ENCODE data around the gene KRT26. TPM values are rescaled to one million over a fixed set of nuclear protein-coding genes. Genes with fewer than 3 reads are reported as not detected.

KRT26 gene
- total and polyA plus RNA-seq, 2 donors (not counting 1 experiment from before 2014, with no cell fraction given), result not detected

DNA sequence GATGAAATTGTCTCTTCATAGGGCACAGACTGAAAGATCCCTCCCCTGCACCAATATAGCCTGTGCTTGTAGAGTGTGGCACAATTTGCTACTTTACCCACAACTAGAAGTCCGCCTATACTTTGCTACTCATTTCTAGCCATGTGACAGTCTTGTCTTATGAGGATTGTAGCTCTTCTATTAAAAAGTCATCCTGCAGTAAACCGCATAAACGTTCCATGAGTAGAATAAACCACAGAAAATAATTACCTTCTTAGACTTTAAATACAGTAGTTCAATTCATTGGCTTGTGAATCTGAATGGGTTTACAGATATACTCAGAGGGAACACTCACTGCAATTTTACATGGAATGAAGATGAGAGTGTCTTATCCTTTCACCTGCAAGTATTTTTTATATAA, 6.0 kb upstream of the KRT26 start:
- H3K36me3 ChIP-seq (ENCODE audit: control insufficient read depth, insufficient read depth, low read length), result no peaks in the 10 kb centered on the region
- H3K4me2 ChIP-seq (ENCODE audit: extremely low read depth, insufficient read depth, low read length), result no peak overlapping the region
- no peaks in the 10 kb centered on the region for H3K79me2 ChIP-seq (ENCODE audit: control insufficient read depth, insufficient read depth, low read length)
- H4K20me1 ChIP-seq (ENCODE audit: control insufficient read depth, extremely low read depth, insufficient read depth, low read length), result no peaks in the 10 kb centered on the region
- no peak overlapping the region for H3K4me3 ChIP-seq (replicated peaks in 1 of 4; ENCODE audit: control extremely low read depth in 1 of 4, insufficient read depth in 1 of 4, low read depth in 3 of 4, low read length in 4 of 4)
- no peak for TF ChIP-seq EZH2 (IDR thresholded peaks at IDR 0.05; ENCODE audit: low read length, missing control alignments)
- TF ChIP-seq CTCF (conservative IDR thresholded peaks at IDR 0.05 in 1 of 2, IDR thresholded peaks at IDR 0.05 in 1 of 2; ENCODE audit: low read depth in 1 of 2, low read length in 2 of 2), result no peak
- DNase-seq (ENCODE audit: low read depth in 2 of 2), result no peak
- H3K9me3 ChIP-seq (ENCODE audit: control insufficient read depth, insufficient read depth, low read depth, low read length), result no peaks in the 10 kb centered on the region
- no peak overlapping the region for H3K27ac ChIP-seq (ENCODE audit: insufficient read depth, low read length)
- H3K9ac ChIP-seq (ENCODE audit: insufficient read depth, low read length), result no peak overlapping the region
- no peak overlapping the region for H2AFZ ChIP-seq (ENCODE audit: low read length)
- H3K4me1 ChIP-seq (ENCODE audit: control insufficient read depth, extremely low read depth, insufficient read depth, low read length), result no peaks in the 10 kb centered on the region
- H3K27me3 ChIP-seq (ENCODE audit: control insufficient read depth, insufficient read depth, low read length), result peaks cover 20% of the 10 kb centered on the region

- no peak overlapping the region for H3K27ac ChIP-seq (ENCODE audit: insufficient read depth, low read length)
- no peak overlapping the region for H3K4me2 ChIP-seq (ENCODE audit: extremely low read depth, insufficient read depth, low read length)
- no peak overlapping the region for H3K9ac ChIP-seq (ENCODE audit: insufficient read depth, low read length)
- no peak overlapping the region for H2AFZ ChIP-seq (ENCODE audit: low read length)
- no peaks in the 10 kb centered on the region for H4K20me1 ChIP-seq (ENCODE audit: control insufficient read depth, extremely low read depth, insufficient read depth, low read length)
- H3K27me3 ChIP-seq (ENCODE audit: control insufficient read depth, insufficient read depth, low read length), result peaks cover 23% of the 10 kb centered on the region
- DNase-seq (ENCODE audit: low read depth in 2 of 2), result no peak
- H3K9me3 ChIP-seq (ENCODE audit: control insufficient read depth, insufficient read depth, low read depth, low read length), result no peaks in the 10 kb centered on the region
- no peaks in the 10 kb centered on the region for H3K36me3 ChIP-seq (ENCODE audit: control insufficient read depth, insufficient read depth, low read length)
- no peak overlapping the region for H3K4me3 ChIP-seq (replicated peaks in 1 of 4; ENCODE audit: control extremely low read depth in 1 of 4, insufficient read depth in 1 of 4, low read depth in 3 of 4, low read length in 4 of 4)
- no peaks in the 10 kb centered on the region for H3K4me1 ChIP-seq (ENCODE audit: control insufficient read depth, extremely low read depth, insufficient read depth, low read length)
- TF ChIP-seq CTCF (conservative IDR thresholded peaks at IDR 0.05 in 1 of 2, IDR thresholded peaks at IDR 0.05 in 1 of 2; ENCODE audit: low read depth in 1 of 2, low read length in 2 of 2) (no peak), EZH2 (IDR thresholded peaks at IDR 0.05; ENCODE audit: low read length, missing control alignments) (no peak)
- no peaks in the 10 kb centered on the region for H3K79me2 ChIP-seq (ENCODE audit: control insufficient read depth, insufficient read depth, low read length)
These were observed 5.5 kb upstream of the KRT26 start for GRCh38 chr17:40777459-40777858.

- no peaks in the 10 kb centered on the region for H3K79me2 ChIP-seq (ENCODE audit: control insufficient read depth, insufficient read depth, low read length)
- H3K9ac ChIP-seq (ENCODE audit: insufficient read depth, low read length), result no peak overlapping the region
- TF ChIP-seq EZH2 (IDR thresholded peaks at IDR 0.05; ENCODE audit: low read length, missing control alignments) (no peak), CTCF (conservative IDR thresholded peaks at IDR 0.05 in 1 of 2, IDR thresholded peaks at IDR 0.05 in 1 of 2; ENCODE audit: low read depth in 1 of 2, low read length in 2 of 2) (no peak)
- no peak overlapping the region for H3K4me3 ChIP-seq (replicated peaks in 1 of 4; ENCODE audit: control extremely low read depth in 1 of 4, insufficient read depth in 1 of 4, low read depth in 3 of 4, low read length in 4 of 4)
- H3K36me3 ChIP-seq (ENCODE audit: control insufficient read depth, insufficient read depth, low read length), result no peaks in the 10 kb centered on the region
- H3K27ac ChIP-seq (ENCODE audit: insufficient read depth, low read length), result no peak overlapping the region
- H3K4me1 ChIP-seq (ENCODE audit: control insufficient read depth, extremely low read depth, insufficient read depth, low read length), result no peaks in the 10 kb centered on the region
- DNase-seq (ENCODE audit: low read depth in 2 of 2), result no peak
- peaks cover 25% of the 10 kb centered on the region for H3K27me3 ChIP-seq (ENCODE audit: control insufficient read depth, insufficient read depth, low read length)
- no peak overlapping the region for H2AFZ ChIP-seq (ENCODE audit: low read length)
- H3K4me2 ChIP-seq (ENCODE audit: extremely low read depth, insufficient read depth, low read length), result no peak overlapping the region
- H3K9me3 ChIP-seq (ENCODE audit: control insufficient read depth, insufficient read depth, low read depth, low read length), result no peaks in the 10 kb centered on the region
- H4K20me1 ChIP-seq (ENCODE audit: control insufficient read depth, extremely low read depth, insufficient read depth, low read length), result no peaks in the 10 kb centered on the region
These were observed 3.9 kb upstream of the KRT26 start for GRCh38 chr17:40775945-40776344.

Measured in fibroblast of lung (primary cell).